K562 (cell line): ENCODE data around the gene GABPB2. TPM values are rescaled to one million over a fixed set of nuclear protein-coding genes. Genes with fewer than 3 reads are reported as not detected.

ENCODE experiments used
- ATAC-seq: fragments of 200-7000 bp; cut with Tn5 transposase; 3 replicates; pipeline ENCODE4 v1.9.1; 2020; ENCODE audit warnings: moderate library complexity
- BruUV-seq: library from RNA; stranded (reverse); fragments of 400-500 nt; replicated peaks from 2 replicates; lab custom pipeline; 2021; lab: Mats Ljungman, UMichigan
- CTCF ChIA-PET: fragments of 300-600 bp; formaldehyde crosslinking; extraction: SDS; loops from one replicate; lab custom pipeline; 2021; ENCODE audit warnings: low intra/inter-chr PET ratio; lab: Yijun Ruan, JAX
- POLR2A ChIA-PET: fragments of 300-600, 350-650 bp; sonication (Branson Sonifier 250); formaldehyde crosslinking; extraction: SDS; loops from one replicate; lab custom pipeline; 2021; ENCODE audit warnings: antibody characterized with exemption, inconsistent platforms; lab: Yijun Ruan, JAX
- DNase-seq, 4 experiments: peaks; one replicate each; pipeline versions ENCODE4 v3.0.0 to v3.0.0-alpha.2; 2011 to 2018; ENCODE audit warnings: low spot score in 3 of 4, mixed read lengths in 3 of 4; ENCODE audit errors: extremely low read depth in 1 of 4
- FAIRE-seq: peaks from 2 replicates; lab custom pipeline; 2011; peaks lifted over from hg19 to GRCh38; lab: Jason Lieb, UNC
- H2AFZ ChIP-seq: 2 replicates; pipeline ENCODE4 v1.6.0; 2011; ENCODE audit warnings: low read depth, low read length, control low read depth, inconsistent platforms
- H3K27ac ChIP-seq: fragments of 200-600 bp; 3 replicates; pipeline ENCODE4 v1.8.0; 2011; ENCODE audit warnings: low read depth, mild to moderate bottlenecking, control low read depth, inconsistent platforms, low read length, moderate library complexity, mixed read lengths; ENCODE audit errors: extremely low read depth
- H3K27me3 ChIP-seq, 2 experiments: fragments of 300-600 bp in 1 of 2; 2 replicates in 1 of 2; 3 replicates in 1 of 2; pipeline versions ENCODE4 v1.6.0 to v1.8.0; 2011; ENCODE audit warnings: inconsistent platforms in 2 of 2, low read length in 2 of 2, mild to moderate bottlenecking in 1 of 2, mixed read lengths in 1 of 2, moderate library complexity in 1 of 2; ENCODE audit not compliant: control insufficient read depth in 2 of 2, insufficient read depth in 2 of 2
- H3K36me3 ChIP-seq: fragments of 300-600 bp; 3 replicates; pipeline ENCODE4 v1.8.0; 2011; ENCODE audit warnings: mild to moderate bottlenecking, low read length, inconsistent platforms; ENCODE audit not compliant: control insufficient read depth, insufficient read depth
- H3K4me1 ChIP-seq, 2 experiments: fragments of 200-600 bp in 1 of 2; replicated peaks in 1 of 2; 2 replicates in 1 of 2; 3 replicates in 1 of 2; pipeline versions ENCODE4 v1.5.1 to v1.8.0; 2011; ENCODE audit warnings: inconsistent platforms in 2 of 2, low read length in 2 of 2, mild to moderate bottlenecking in 1 of 2, mixed read lengths in 1 of 2, moderate library complexity in 1 of 2; ENCODE audit not compliant: control insufficient read depth in 2 of 2, insufficient read depth in 2 of 2
- H3K4me2 ChIP-seq: 2 replicates; pipeline ENCODE4 v1.6.1; 2011; ENCODE audit warnings: low read length, control low read depth, inconsistent platforms, mixed read lengths; ENCODE audit not compliant: insufficient read depth
- H3K4me3 ChIP-seq: fragments of 200-600 bp; sonication (generic), shearing (Covaris generic); 2 replicates; pipeline ENCODE4 v1.5.1; 2016; ENCODE audit warnings: control low read depth, inconsistent platforms
- H3K79me2 ChIP-seq: fragments of 200-600 bp; 3 replicates; pipeline ENCODE4 v1.8.0; 2011; ENCODE audit warnings: low read length, inconsistent platforms; ENCODE audit not compliant: control insufficient read depth, insufficient read depth
- H3K9ac ChIP-seq, 2 experiments: 2 replicates each; pipeline versions ENCODE4 v1.6.0 to v1.6.1; 2011; ENCODE audit warnings: low read depth in 2 of 2, low read length in 2 of 2, control low read depth in 1 of 2, inconsistent platforms in 1 of 2, mild to moderate bottlenecking in 1 of 2, mixed read lengths in 1 of 2; ENCODE audit not compliant: insufficient read depth in 1 of 2
- H3K9me1 ChIP-seq: one replicate; pipeline ENCODE4 v1.6.0; 2011; ENCODE audit warnings: inconsistent platforms, mild to moderate bottlenecking, low read length, moderate library complexity; ENCODE audit not compliant: control insufficient read depth, insufficient read depth
- H3K9me3 ChIP-seq: replicated peaks from 2 replicates; pipeline ENCODE4 v1.5.1; 2011; ENCODE audit warnings: low read depth, low read length, inconsistent platforms; ENCODE audit not compliant: control insufficient read depth, insufficient read depth
- H4K20me1 ChIP-seq: replicated peaks from 2 replicates; pipeline ENCODE4 v1.6.1; 2011; ENCODE audit warnings: low read length, inconsistent platforms, mixed read lengths; ENCODE audit not compliant: control insufficient read depth, insufficient read depth
- ARID2 ChIP-seq: fragments of 450-650 bp; IDR thresholded peaks from 2 replicates; pipeline ENCODE4 v1.6.1; 2017; ENCODE audit warnings: antibody characterized with exemption, mild to moderate bottlenecking
- CBX3 ChIP-seq, 2 experiments: IDR thresholded peaks; 1 replicate in 1 of 2; 2 replicates in 1 of 2; pipeline ENCODE4 v1.6.1; 2012; ENCODE audit warnings: inconsistent platforms in 2 of 2, low read length in 2 of 2, borderline replicate concordance in 1 of 2, control low read depth in 1 of 2
- CGGBP1 ChIP-seq: fragments of 250-450 bp; sonication (Bioruptor Pico); IDR thresholded peaks from 2 replicates; pipeline ENCODE4 v1.9.0; 2021; ENCODE audit warnings: mild to moderate bottlenecking
- CREB1 ChIP-seq, 2 experiments: sonication (generic) in 1 of 2; formaldehyde crosslinking in 1 of 2; IDR thresholded peaks; 2 replicates each; pipeline versions ENCODE4 v1.6.1 to v1.8.0; 2012 to 2022; ENCODE audit warnings: inconsistent platforms in 1 of 2, mild to moderate bottlenecking in 1 of 2, missing genetic modification reagents in 1 of 2, moderate library complexity in 1 of 2
- CTBP1 ChIP-seq: fragments of 450-650 bp; IDR thresholded peaks from 2 replicates; pipeline ENCODE4 v1.6.1; 2016; ENCODE audit warnings: borderline replicate concordance
- E2F1 ChIP-seq: sonication (generic); formaldehyde crosslinking; IDR thresholded peaks from 2 replicates; pipeline ENCODE4 v1.8.1; 2023; ENCODE audit warnings: mild to moderate bottlenecking, missing genetic modification reagents, moderate library complexity
- FIP1L1 ChIP-seq: fragments of 200-400 bp; formaldehyde crosslinking; IDR thresholded peaks from 2 replicates; pipeline ENCODE4 v1.6.1; 2018; ENCODE audit warnings: mild to moderate bottlenecking, low read depth, low read length; ENCODE audit not compliant: poor library complexity, severe bottlenecking
- HDAC2 ChIP-seq: fragments of 450-650 bp; IDR thresholded peaks from 2 replicates; pipeline ENCODE4 v1.6.1; 2016; ENCODE audit warnings: mild to moderate bottlenecking
- KAT8 ChIP-seq: fragments of 450-650 bp; IDR thresholded peaks from 2 replicates; pipeline ENCODE4 v1.6.1; 2016; ENCODE audit warnings: low read depth, mild to moderate bottlenecking
- KLF16 ChIP-seq: IDR thresholded peaks from 2 replicates; pipeline ENCODE4 v1.6.1; 2016; ENCODE audit warnings: antibody characterized with exemption
- LCOR ChIP-seq: sonication (generic); formaldehyde crosslinking; IDR thresholded peaks from 2 replicates; pipeline ENCODE4 v1.8.0; 2022; ENCODE audit warnings: mild to moderate bottlenecking, missing genetic modification reagents
- NR2C2 ChIP-seq, 2 experiments: fragments of 200-800 bp in 1 of 2; sonication (Bioruptor generic) in 1 of 2; sonication (generic) in 1 of 2; formaldehyde crosslinking in 1 of 2; IDR thresholded peaks; 2 replicates each; pipeline versions ENCODE4 v1.6.1 to v1.8.0; 2016 to 2022; ENCODE audit warnings: mild to moderate bottlenecking in 1 of 2, missing compliant biosample characterization in 1 of 2, missing genetic modification characterization in 1 of 2, missing genetic modification reagents in 1 of 2
- NRF1 ChIP-seq, 2 experiments: fragments of 450-650 bp; IDR thresholded peaks in 1 of 2; conservative IDR thresholded peaks in 1 of 2; 2 replicates each; pipeline ENCODE4 v1.6.1; 2014; ENCODE audit warnings: mild to moderate bottlenecking in 2 of 2
- PHF21A ChIP-seq: fragments of 450-650 bp; IDR thresholded peaks from 2 replicates; pipeline ENCODE4 v1.6.1; 2017; ENCODE audit warnings: low read depth, borderline replicate concordance
- POLR2G ChIP-seq: fragments of 200-400 bp; formaldehyde crosslinking; IDR thresholded peaks from 2 replicates; pipeline ENCODE4 v1.6.1; 2017; ENCODE audit warnings: low read depth, mild to moderate bottlenecking, antibody characterized with exemption, low read length, moderate library complexity
- RBFOX2 ChIP-seq: fragments of 200-400 bp; formaldehyde crosslinking; IDR thresholded peaks from 2 replicates; pipeline ENCODE4 v1.6.1; 2017; ENCODE audit warnings: low read depth, mild to moderate bottlenecking, low read length, moderate library complexity
- SLC30A9 ChIP-seq: fragments of 250-450 bp; sonication (Bioruptor Pico); IDR thresholded peaks from 2 replicates; pipeline ENCODE4 v1.8.0; 2022; ENCODE audit warnings: mild to moderate bottlenecking, moderate library complexity
- TBP ChIP-seq: optimal IDR thresholded peaks from 2 replicates; pipeline ENCODE3; 2011; ENCODE audit warnings: low read depth, low read length, improper control_type of control experiment
- ZNF133 ChIP-seq: fragments of 250-450 bp; sonication (Bioruptor Pico); IDR thresholded peaks from 2 replicates; pipeline ENCODE4 v1.4.0; 2020; ENCODE audit warnings: mild to moderate bottlenecking
- WGBS: fragments of 100-300 bp; shearing (Covaris generic); methylation state at CpG from one replicate; pipeline ENCODE4 v1.1.6; 2016; ENCODE audit warnings: low coverage, mixed read lengths; ENCODE audit not compliant: insufficient coverage; ENCODE audit errors: missing lambda C conversion rate; 5-methylcytosine and 5-hydroxymethylcytosine counted together
- in situ Hi-C: fragments of 300-500 bp; cut with MboI; formaldehyde crosslinking; loops from 4 replicates; pipeline ENCODE4 v1.15.0; 2018; ENCODE audit warnings: inconsistent platforms, mixed read lengths
- intact Hi-C: fragments of 100-400 bp; cut with micrococcal nuclease; formaldehyde crosslinking; loops from 2 replicates; pipeline ENCODE4 v1.14.2; 2022
- polyA plus RNA-seq, 8 experiments: library from polyadenylated mRNA; depleted of rRNA in 4 of 8; stranded (reverse) in 5 of 8; unstranded in 3 of 8; fragments of >200 nt; fragmentation: Nextera tagmentation in 2 of 8; fragmentation: Illumina TruSeq in 1 of 8; extraction: Ambion mirVana in 2 of 8; extraction: Trizol in 1 of 8; gene quantifications; 2 replicates each; pipeline versions ENCODE4 v1.2.1 to v1.2.3, GENCODE V29; 2011 to 2014; ENCODE audit warnings: inconsistent platforms in 1 of 8, missing spikeins in 1 of 8
- total RNA-seq, 7 experiments: library from RNA; depleted of rRNA in 6 of 7; stranded (reverse); fragments of >200 nt in 6 of 7; fragmentation: Illumina TruSeq in 2 of 7; extraction: Trizol in 2 of 7; gene quantifications; 2 replicates each; pipeline versions ENCODE4 v1.2.1 to v1.2.3, GENCODE V29; 2011 to 2021; ENCODE audit warnings: low replicate concordance in 1 of 7

The GABPB2 gene
- total and polyA plus RNA-seq, 9 of the 15 experiments (the other 6 are each of a cell fraction or from before 2014, with no cell fraction given) = 2.2 to 13.3 (median 6.1) TPM

- FAIRE-seq = peak; percentile 96
- Histone ChIP-seq H2AFZ (peak within 1 kb of the TSS; percentile 92), H3K27ac (peak within 1 kb of the TSS; percentile 39; the same call in 1 of the 3 replicates), H3K9ac (peak within 1 kb of the TSS; percentile 50 to 93), H3K4me1 (peaks cover 20 to 46% of the 10 kb centered on the region in 2 experiments; a peak in 4 of 5 replicates), H3K4me2 (peak within 1 kb of the TSS; percentile 82), H3K27me3 (no peaks in the 10 kb centered on the region), H3K9me1 (no peaks in the 10 kb centered on the region), H3K9me3 (no peaks in the 10 kb centered on the region), H4K20me1 (no peaks in the 10 kb centered on the region; the same call in 1 of the 2 replicates), H3K4me3 (peak within 1 kb of the TSS; percentile 59), H3K79me2 (no peaks in the 10 kb centered on the region), H3K36me3 (no peaks in the 10 kb centered on the region)
- 1% methylated on average over 45 of the region's 61 CpGs for WGBS
- ChIA-PET POLR2A (no interaction called here), CTCF (no interaction called here)
- BruUV-seq = TSS peak; percentile 44
- intact Hi-C loops (no loop called here), in situ Hi-C loops (no loop called here)
- peak; percentile 99 for ATAC-seq
- peak; percentile 93 to 95 (median 94) for DNase-seq
- TF ChIP-seq NRF1 (conservative IDR thresholded peaks at IDR 0.05 in 1 of 2, IDR thresholded peaks at IDR 0.05 in 1 of 2) = peak; percentile 54 to 74
- TF ChIP-seq CREB1 (IDR thresholded peaks at IDR 0.05) = peak; percentile 29; the same call in 1 of the 2 replicates
- TF ChIP-seq CREB1 (CRISPR knock-in tag; IDR thresholded peaks at IDR 0.05) = 0 out of 2 replicates have a peak, but pooled peaks have one; percentile 58
- TF ChIP-seq E2F1 = peak; percentile 25; the same call in 1 of the 2 replicates
- TF ChIP-seq FIP1L1 = peak; percentile 70
- TF ChIP-seq CTBP1 = peak; percentile 30; the same call in 1 of the 2 replicates
- TF ChIP-seq NR2C2 (CRISPR knock-in tag; IDR thresholded peaks at IDR 0.05) = 0 out of 2 replicates have a peak, but pooled peaks have one; percentile 5
- TF ChIP-seq NR2C2 (tag; IDR thresholded peaks at IDR 0.05) = no peak
- peak; percentile 58 for TF ChIP-seq TBP
- peak; percentile 82 for TF ChIP-seq RBFOX2
- no peak for TF ChIP-seq SLC30A9
- TF ChIP-seq PHF21A = 0 out of 2 replicates have a peak, but pooled peaks have one; percentile 2
- TF ChIP-seq ZNF133 (CRISPR knock-in tag) = no peak
- no peak for TF ChIP-seq ARID2
- TF ChIP-seq KAT8 = no peak
- peak; percentile 83 for TF ChIP-seq LCOR
- TF ChIP-seq KLF16 = no peak
- peak; percentile 25; the same call in 1 of the 2 replicates for TF ChIP-seq HDAC2
- TF ChIP-seq CGGBP1 (CRISPR knock-in tag) = no peak
- peak; percentile 92 for TF ChIP-seq POLR2G
- TF ChIP-seq CBX3 (IDR thresholded peaks at IDR 0.05; ENCODE audit: borderline replicate concordance in 1 of 2, low read length in 2 of 2) = 0 out of 3 replicates have a peak, but pooled peaks of 1 of the 2 experiments have one; percentile 16
Observed at GRCh38 chr1:151146412-151147131, 76.0 kb downstream of the GABPB2 start, which contains the start of gene SEMA6C. SEMA6C (minus strand) TSS chr1:151146631; CDS start chr1:151142621, 4,010 bp downstream.
